Upper lobe of left lung (tissue), 6 donors: Measurements from ENCODE around the gene RTTN. TPM values are rescaled to one million over a fixed set of nuclear protein-coding genes. Genes with fewer than 3 reads are reported as not detected.

Source experiments
- ATAC-seq, 2 donors: fragments of 200-7000 bp; cut with Tn5 transposase; one replicate each; pipeline ENCODE4 v1.9.1; 2022; ENCODE audit warnings: mild to moderate bottlenecking in 2 of 2, moderate library complexity in 2 of 2; ENCODE audit not compliant: low FRiP score in 2 of 2
- DNase-seq, 2 donors: peaks; one replicate each; pipeline ENCODE4 v3.0.0-alpha.2; 2019 to 2020
- H3K27ac ChIP-seq, 4 donors: fragments of 200-600 bp; sonication (generic); one replicate each; pipeline ENCODE4 v1.5.1; 2016 to 2019
- H3K27me3 ChIP-seq, 4 donors: fragments of 200-600 bp; sonication (generic); one replicate each; pipeline ENCODE4 v1.5.1; 2017 to 2019
- H3K36me3 ChIP-seq, 4 donors: fragments of 200-600 bp; sonication (generic); one replicate each; pipeline ENCODE4 v1.5.1; 2016 to 2019
- H3K4me1 ChIP-seq, 4 donors: fragments of 200-600 bp; sonication (generic); one replicate each; pipeline ENCODE4 v1.5.1; 2018 to 2019
- H3K4me3 ChIP-seq, 4 donors: fragments of 200-600 bp; sonication (generic); one replicate each; pipeline ENCODE4 v1.5.1; 2017 to 2019; ENCODE audit warnings: mild to moderate bottlenecking in 2 of 4, moderate library complexity in 1 of 4
- H3K9me3 ChIP-seq, 4 donors: fragments of 200-600 bp; sonication (generic); one replicate each; pipeline ENCODE4 v1.5.1; 2018 to 2019
- EP300 ChIP-seq, 4 donors: sonication (generic); formaldehyde crosslinking; IDR thresholded peaks; one replicate each; pipeline ENCODE4 v1.5.1; 2017; ENCODE audit warnings: antibody characterized with exemption in 4 of 4, control low read depth in 2 of 4
- POLR2A ChIP-seq, 4 donors: fragments of 450-650 bp; IDR thresholded peaks; one replicate each; pipeline ENCODE4 v1.5.1; 2016 to 2017; ENCODE audit warnings: antibody characterized with exemption in 4 of 4, mild to moderate bottlenecking in 2 of 4
- POLR2AphosphoS5 ChIP-seq, 2 donors: sonication (generic); formaldehyde crosslinking; IDR thresholded peaks; one replicate each; pipeline ENCODE4 v1.5.1; 2017; ENCODE audit warnings: antibody characterized with exemption in 2 of 2
- WGBS, 2 donors: methylation state at CpG; one replicate each; pipeline ENCODE4 v1.1.5; 2017 to 2018; 5-methylcytosine and 5-hydroxymethylcytosine counted together
- total RNA-seq, 6 donors: library from RNA; depleted of rRNA in 4 of 6; stranded (reverse); fragments of >200 nt in 4 of 6; gene quantifications; one replicate each; pipeline versions ENCODE4 v1.1.0 to v1.2.1, GENCODE V29; 2016 to 2021
- TF ChIP-seq, protein P1 (sequence below), 6 experiments: fragments of 450-650 bp in 4 of 6; fragments of 200-600 bp in 2 of 6; sonication (generic) in 2 of 6; IDR thresholded peaks; one replicate each; pipeline ENCODE4 v1.5.1; 2016 to 2019; ENCODE audit warnings: antibody characterized with exemption in 6 of 6
- donor health status: DM: no; HTN: no; CAD: no; lungs with moderate emphysema.
- donor health status: DM: no; HTN: yes; CAD: no; lungs with severe emphysema.

The RTTN gene
- total RNA-seq, 6 donors from 2014 or later, result 8.3 to 32.9 (median 12.5) TPM

DNA sequence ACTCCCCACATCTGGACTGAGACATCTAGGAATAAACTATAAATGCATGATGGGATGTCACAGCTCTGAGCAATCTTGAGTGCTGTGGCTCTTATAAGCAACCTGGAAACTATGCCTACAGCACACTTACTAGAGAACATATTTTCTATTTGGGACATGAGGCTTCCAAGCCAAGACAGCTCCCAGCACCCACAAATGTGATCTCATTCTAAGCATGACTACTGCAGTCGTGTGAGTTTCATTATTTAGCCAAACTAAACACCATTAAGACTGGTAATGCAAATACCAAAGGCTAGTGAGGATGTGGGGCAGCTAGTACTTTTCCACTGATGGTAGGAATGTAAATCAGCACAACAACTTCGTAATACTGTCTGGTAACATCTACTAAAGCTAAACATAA lies 72.5 kb downstream of the RTTN start:
- DNase-seq, result no peak
- no peaks in the 10 kb centered on the region for H3K27me3 ChIP-seq
- H3K4me3 ChIP-seq, result no peak overlapping the region
- ATAC-seq, result peak; percentile 42 to 73
- no peaks in the 10 kb centered on the region for H3K36me3 ChIP-seq
- H3K9me3 ChIP-seq, result no peaks in the 10 kb centered on the region
- H3K4me1 ChIP-seq, result peaks cover 0 to 5% (median 0%) of the 10 kb centered on the region in 4 donors
- peak overlapping the region in 1 of 4 donors; percentile 6 for H3K27ac ChIP-seq
- 63 to 79% methylated on average over 2 of the region's 2 CpGs for WGBS, 2 donors
- TF ChIP-seq POLR2A (IDR thresholded peaks at IDR 0.05), result no peak
- no peak for TF ChIP-seq POLR2AphosphoS5 (IDR thresholded peaks at IDR 0.05)
- peak in 1 of 4 donors; percentile 36 for TF ChIP-seq EP300 (IDR thresholded peaks at IDR 0.05)
- TF ChIP-seq, protein P1, sequence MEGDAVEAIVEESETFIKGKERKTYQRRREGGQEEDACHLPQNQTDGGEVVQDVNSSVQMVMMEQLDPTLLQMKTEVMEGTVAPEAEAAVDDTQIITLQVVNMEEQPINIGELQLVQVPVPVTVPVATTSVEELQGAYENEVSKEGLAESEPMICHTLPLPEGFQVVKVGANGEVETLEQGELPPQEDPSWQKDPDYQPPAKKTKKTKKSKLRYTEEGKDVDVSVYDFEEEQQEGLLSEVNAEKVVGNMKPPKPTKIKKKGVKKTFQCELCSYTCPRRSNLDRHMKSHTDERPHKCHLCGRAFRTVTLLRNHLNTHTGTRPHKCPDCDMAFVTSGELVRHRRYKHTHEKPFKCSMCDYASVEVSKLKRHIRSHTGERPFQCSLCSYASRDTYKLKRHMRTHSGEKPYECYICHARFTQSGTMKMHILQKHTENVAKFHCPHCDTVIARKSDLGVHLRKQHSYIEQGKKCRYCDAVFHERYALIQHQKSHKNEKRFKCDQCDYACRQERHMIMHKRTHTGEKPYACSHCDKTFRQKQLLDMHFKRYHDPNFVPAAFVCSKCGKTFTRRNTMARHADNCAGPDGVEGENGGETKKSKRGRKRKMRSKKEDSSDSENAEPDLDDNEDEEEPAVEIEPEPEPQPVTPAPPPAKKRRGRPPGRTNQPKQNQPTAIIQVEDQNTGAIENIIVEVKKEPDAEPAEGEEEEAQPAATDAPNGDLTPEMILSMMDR (IDR thresholded peaks at IDR 0.05), result no peak

DNA sequence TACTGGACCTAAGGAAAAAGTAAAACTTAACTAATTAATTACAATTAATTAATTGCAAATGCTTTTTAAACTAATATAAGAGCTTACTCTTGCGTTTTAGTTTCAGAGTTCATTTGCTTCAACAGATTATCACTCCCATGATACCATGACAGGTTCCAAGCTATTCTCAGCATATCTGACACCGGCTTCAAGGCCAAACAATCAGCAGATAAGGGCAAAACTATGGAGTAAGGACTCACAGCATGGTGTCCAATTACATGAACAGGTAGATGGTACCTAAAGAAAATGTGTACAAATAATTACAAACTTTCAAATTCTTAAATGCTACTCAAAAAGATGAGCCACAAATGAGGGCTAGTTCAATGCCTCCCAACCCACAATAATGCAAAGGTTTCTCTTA lies 77.2 kb downstream of the RTTN start:
- WGBS, 2 donors, result 94 to 95% methylated on average over 2 of the region's 2 CpGs
- Histone ChIP-seq H3K9me3 (no peaks in the 10 kb centered on the region), H3K27me3 (no peaks in the 10 kb centered on the region), H3K36me3 (peaks cover 0 to 12% (median 0%) of the 10 kb centered on the region in 4 donors), H3K4me3 (no peak overlapping the region), H3K4me1 (peaks cover 0 to 5% (median 0%) of the 10 kb centered on the region in 4 donors), H3K27ac (no peak overlapping the region)
- TF ChIP-seq EP300 (IDR thresholded peaks at IDR 0.05) (no peak), POLR2A (IDR thresholded peaks at IDR 0.05) (no peak), POLR2AphosphoS5 (IDR thresholded peaks at IDR 0.05) (no peak)
- TF ChIP-seq, protein P1 (IDR thresholded peaks at IDR 0.05), result no peak
- no peak for ATAC-seq
- DNase-seq, result no peak

DNA sequence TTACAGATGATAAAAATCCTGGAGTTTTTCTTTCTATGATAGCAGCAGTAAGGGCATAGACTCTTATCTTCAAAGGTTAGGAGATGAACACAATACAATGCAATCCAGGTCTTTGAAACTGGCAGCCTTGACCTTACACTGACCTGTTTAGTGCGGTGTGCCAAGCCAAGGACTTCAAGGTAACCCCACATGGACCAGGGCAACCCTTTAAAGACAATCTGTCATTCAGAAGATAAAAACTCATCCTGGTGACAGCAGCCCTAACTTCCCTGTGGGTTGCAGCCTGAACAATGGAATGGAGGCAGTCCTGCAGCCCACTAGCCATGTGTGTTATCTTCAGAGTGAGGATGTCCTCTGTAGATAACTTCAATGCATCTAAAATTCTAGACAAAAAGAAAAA lies 78.1 kb downstream of the RTTN start:
- Histone ChIP-seq H3K4me1 (no peaks in the 10 kb centered on the region), H3K27ac (no peak overlapping the region), H3K36me3 (peaks cover 0 to 12% (median 0%) of the 10 kb centered on the region in 4 donors), H3K4me3 (no peak overlapping the region), H3K27me3 (no peaks in the 10 kb centered on the region), H3K9me3 (no peaks in the 10 kb centered on the region)
- no peak for DNase-seq
- ATAC-seq, result no peak
- 62 to 87% methylated on average over 1 of the region's 1 CpG for WGBS, 2 donors
- TF ChIP-seq EP300 (IDR thresholded peaks at IDR 0.05), result no peak
- TF ChIP-seq POLR2A (IDR thresholded peaks at IDR 0.05), result no peak
- TF ChIP-seq, protein P1 (IDR thresholded peaks at IDR 0.05), result no peak
- TF ChIP-seq POLR2AphosphoS5 (IDR thresholded peaks at IDR 0.05), result no peak

DNA sequence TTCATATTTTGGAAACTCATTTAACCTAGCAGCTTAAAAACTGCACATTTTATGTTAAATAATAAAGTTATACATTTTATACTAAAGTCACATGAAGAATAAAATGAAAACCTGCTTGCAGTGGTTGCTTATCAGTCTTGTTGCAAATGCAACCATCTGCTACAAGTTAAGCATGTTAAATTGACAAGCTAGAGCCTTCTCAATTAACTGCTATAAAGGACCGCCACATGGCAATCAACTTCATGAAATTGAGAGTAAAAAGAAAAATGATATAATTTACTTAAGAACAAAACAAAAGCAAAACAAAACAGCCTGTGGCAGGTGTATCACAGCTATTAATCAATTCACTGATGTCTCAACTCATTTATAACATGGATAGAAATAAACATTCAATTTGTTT lies 78.7 kb downstream of the RTTN start:
- peaks cover 0 to 12% (median 0%) of the 10 kb centered on the region in 4 donors for H3K36me3 ChIP-seq
- H3K27me3 ChIP-seq, result no peaks in the 10 kb centered on the region
- DNase-seq (no peak), ATAC-seq (no peak)
- no peak overlapping the region for H3K4me3 ChIP-seq
- no peak overlapping the region for H3K27ac ChIP-seq
- no peaks in the 10 kb centered on the region for H3K4me1 ChIP-seq
- WGBS, 2 donors, result 85 to 100% methylated on average over 1 of the region's 1 CpG
- H3K9me3 ChIP-seq, result no peaks in the 10 kb centered on the region
- TF ChIP-seq EP300 (IDR thresholded peaks at IDR 0.05) (no peak), POLR2A (IDR thresholded peaks at IDR 0.05) (no peak), POLR2AphosphoS5 (IDR thresholded peaks at IDR 0.05) (no peak)
- TF ChIP-seq, protein P1 (IDR thresholded peaks at IDR 0.05), result no peak

DNA sequence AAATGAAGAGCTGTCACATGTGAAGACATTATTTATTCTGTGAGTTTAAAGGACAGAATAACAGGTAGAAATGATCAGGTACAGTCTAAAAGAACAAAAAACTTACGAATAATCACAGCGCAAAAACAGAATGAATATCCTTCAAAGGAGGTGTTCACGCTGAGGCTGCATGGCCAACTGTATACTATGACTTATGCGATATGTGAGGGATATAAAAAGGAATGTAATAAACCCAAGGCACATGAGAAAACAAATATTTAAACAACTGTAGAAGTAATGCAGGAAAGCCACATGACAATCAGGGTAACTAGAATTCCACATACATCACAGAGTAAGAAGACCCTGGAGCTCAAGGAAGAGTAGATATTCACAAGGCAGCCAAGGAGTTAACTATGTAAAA lies 81.3 kb downstream of the RTTN start:
- H3K4me3 ChIP-seq, result no peak overlapping the region
- TF ChIP-seq POLR2AphosphoS5 (IDR thresholded peaks at IDR 0.05) (no peak), POLR2A (IDR thresholded peaks at IDR 0.05) (no peak), EP300 (IDR thresholded peaks at IDR 0.05) (no peak)
- TF ChIP-seq, protein P1 (IDR thresholded peaks at IDR 0.05), result no peak
- no peak overlapping the region for H3K27ac ChIP-seq
- no peaks in the 10 kb centered on the region for H3K27me3 ChIP-seq
- ATAC-seq (no peak), DNase-seq (no peak)
- H3K4me1 ChIP-seq, result no peaks in the 10 kb centered on the region
- H3K36me3 ChIP-seq, result peaks cover 0 to 15% (median 0%) of the 10 kb centered on the region in 4 donors
- 94 to 97% methylated on average over 4 of the region's 4 CpGs for WGBS, 2 donors
- no peaks in the 10 kb centered on the region for H3K9me3 ChIP-seq
